GM23338 (cell line): ENCODE results near the gene KRTAP9-2. TPM values are rescaled to one million over a fixed set of nuclear protein-coding genes. Genes with fewer than 3 reads are reported as not detected.

ENCODE experiments used
- ATAC-seq: fragments of 200-7000 bp; cut with Tn5 transposase; 3 replicates; pipeline ENCODE4 v1.9.1; 2020
- DNase-seq: peaks from one replicate; pipeline ENCODE4 v3.0.0-alpha.2; 2015; ENCODE audit warnings: low spot score
- H2AFZ ChIP-seq: fragments of 200-600 bp; sonication (generic); 2 replicates; pipeline ENCODE4 v1.8.0; 2016; ENCODE audit warnings: antibody characterized with exemption, mild to moderate bottlenecking, moderate library complexity
- H3F3A ChIP-seq: fragments of 200-600 bp; sonication (generic); replicated peaks from 2 replicates; pipeline ENCODE4 v1.8.0; 2017; ENCODE audit warnings: antibody characterized with exemption, mixed run types, low read depth
- H3K27ac ChIP-seq: fragments of 200-600 bp; sonication (generic); 2 replicates; pipeline ENCODE4 v1.6.1; 2016; ENCODE audit warnings: low read depth
- H3K27me3 ChIP-seq: fragments of 200-600 bp; sonication (generic); 2 replicates; pipeline ENCODE4 v1.8.0; 2016; ENCODE audit warnings: mild to moderate bottlenecking, mixed run types, moderate library complexity; ENCODE audit not compliant: insufficient read depth
- H3K36me3 ChIP-seq: fragments of 200-600 bp; sonication (generic); 2 replicates; pipeline ENCODE4 v1.8.0; 2016; ENCODE audit warnings: mild to moderate bottlenecking; ENCODE audit not compliant: insufficient read depth
- H3K4me1 ChIP-seq: fragments of 200-600 bp; sonication (generic); 2 replicates; pipeline ENCODE4 v1.8.0; 2016; ENCODE audit warnings: mild to moderate bottlenecking, moderate library complexity; ENCODE audit not compliant: insufficient read depth
- H3K4me2 ChIP-seq: fragments of 200-600 bp; sonication (generic); 2 replicates; pipeline ENCODE4 v1.7.1; 2017; ENCODE audit warnings: mixed run types
- H3K4me3 ChIP-seq: fragments of 200-600 bp; sonication (generic); 2 replicates; pipeline ENCODE4 v1.6.1; 2016; ENCODE audit warnings: mixed run types
- H3K79me2 ChIP-seq: fragments of 200-600 bp; sonication (generic); replicated peaks from 2 replicates; pipeline ENCODE4 v1.8.0; 2017; ENCODE audit warnings: mild to moderate bottlenecking; ENCODE audit not compliant: insufficient read depth
- H3K9me2 ChIP-seq: fragments of 200-600 bp; sonication (generic); 2 replicates; pipeline ENCODE4 v1.8.0; 2017; ENCODE audit not compliant: insufficient read depth
- H4K20me1 ChIP-seq: fragments of 200-600 bp; sonication (generic); replicated peaks from 2 replicates; pipeline ENCODE4 v1.8.0; 2017; ENCODE audit warnings: mild to moderate bottlenecking; ENCODE audit not compliant: insufficient read depth
- H3K27ac Mint-ChIP-seq: 2 replicates; pipeline ENCODE4 v1.8.0; 2020; ENCODE audit warnings: inconsistent platforms, mild to moderate bottlenecking, moderate library complexity, mixed read lengths
- H3K27me3 Mint-ChIP-seq: 3 replicates; pipeline ENCODE4 v1.8.0; 2022; ENCODE audit warnings: low read depth, mild to moderate bottlenecking, moderate library complexity, mixed read lengths, inconsistent platforms; ENCODE audit not compliant: insufficient read depth, poor library complexity
- H3K36me3 Mint-ChIP-seq: 3 replicates; pipeline ENCODE4 v1.8.0; 2021; ENCODE audit warnings: low read depth, mild to moderate bottlenecking, inconsistent platforms, moderate library complexity, mixed read lengths
- H3K4me1 Mint-ChIP-seq: 3 replicates; pipeline ENCODE4 v1.8.0; 2020; ENCODE audit warnings: mild to moderate bottlenecking, inconsistent platforms, mixed read lengths
- H3K4me3 Mint-ChIP-seq: 3 replicates; pipeline ENCODE4 v1.8.0; 2021; ENCODE audit warnings: moderate library complexity, mild to moderate bottlenecking, inconsistent platforms, mixed read lengths
- H3K9me3 Mint-ChIP-seq: 3 replicates; pipeline ENCODE4 v1.8.0; 2020; ENCODE audit warnings: moderate library complexity, mild to moderate bottlenecking, inconsistent platforms, mixed read lengths
- CREB1 ChIP-seq: fragments of 250-450 bp; sonication (Bioruptor Pico); IDR thresholded peaks from 2 replicates; pipeline ENCODE4 v1.5.0; 2020; ENCODE audit warnings: low read depth, mild to moderate bottlenecking, moderate library complexity
- ETS1 ChIP-seq: IDR thresholded peaks from 2 replicates; pipeline ENCODE4 v1.6.1; 2016; ENCODE audit warnings: antibody characterized with exemption
- EZH2 ChIP-seq: fragments of 200-600 bp; sonication (generic); IDR thresholded peaks from one replicate; pipeline ENCODE4 v1.8.0; 2017; ENCODE audit warnings: antibody characterized with exemption, mild to moderate bottlenecking, low read depth; ENCODE audit not compliant: unreplicated experiment
- EZH2phosphoT487 ChIP-seq: fragments of 200-600 bp; sonication (generic); IDR thresholded peaks from one replicate; pipeline ENCODE4 v1.8.1; 2018; ENCODE audit warnings: antibody characterized with exemption; ENCODE audit not compliant: unreplicated experiment
- JUNB ChIP-seq: IDR thresholded peaks from one replicate; pipeline ENCODE4 v1.6.1; 2016; ENCODE audit warnings: antibody characterized with exemption; ENCODE audit not compliant: unreplicated experiment
- NANOG ChIP-seq: IDR thresholded peaks from 2 replicates; pipeline ENCODE4 v1.6.1; 2016; ENCODE audit warnings: antibody characterized with exemption, borderline replicate concordance
- POLR2AphosphoS5 ChIP-seq: IDR thresholded peaks from 2 replicates; pipeline ENCODE4 v1.6.1; 2016; ENCODE audit warnings: antibody characterized with exemption, low read depth
- STAT1 ChIP-seq: IDR thresholded peaks from one replicate; pipeline ENCODE4 v1.6.1; 2016; ENCODE audit warnings: antibody characterized with exemption; ENCODE audit not compliant: unreplicated experiment
- ZNF114 ChIP-seq: fragments of 250-450 bp; sonication (Bioruptor Pico); IDR thresholded peaks from 2 replicates; pipeline ENCODE4 v1.5.0; 2020; ENCODE audit warnings: mild to moderate bottlenecking, moderate library complexity
- ZNF331 ChIP-seq: fragments of 250-450 bp; sonication (Bioruptor Pico); IDR thresholded peaks from 2 replicates; pipeline ENCODE4 v1.5.0; 2020; ENCODE audit warnings: low read depth, mild to moderate bottlenecking, moderate library complexity
- polyA plus RNA-seq: library from polyadenylated mRNA; unstranded; fragments of >200 nt; fragmentation: Nextera tagmentation; extraction: Ambion mirVana; gene quantifications from 2 replicates; pipeline ENCODE4 v1.2.1, GENCODE V29; 2016
- total RNA-seq: library from RNA; depleted of rRNA; stranded (reverse); fragments of >200 nt; shearing (Covaris generic); gene quantifications from 2 replicates; pipeline ENCODE4 v1.2.3, GENCODE V29; 2014
- TF ChIP-seq, protein P1 (sequence below): fragments of 250-450 bp; sonication (Bioruptor Pico); IDR thresholded peaks from 2 replicates; pipeline ENCODE4 v1.5.0; 2020; ENCODE audit warnings: mild to moderate bottlenecking, moderate library complexity
- TF ChIP-seq, protein P2 (sequence below): IDR thresholded peaks from one replicate; pipeline ENCODE4 v1.6.1; 2018; ENCODE audit warnings: antibody characterized with exemption; ENCODE audit not compliant: unreplicated experiment
- TF ChIP-seq, protein P3 (sequence below), 2 experiments: fragments of 200-600 bp in 1 of 2; sonication (generic) in 1 of 2; conservative IDR thresholded peaks; 2 replicates each; pipeline versions ENCODE4 v1.5.1 to v1.6.1; 2016 to 2017; ENCODE audit warnings: antibody characterized with exemption in 2 of 2, low read depth in 2 of 2, mild to moderate bottlenecking in 2 of 2, moderate library complexity in 1 of 2

KRTAP9-2 gene
- total and polyA plus RNA-seq, 2 experiments from 2014 or later: not detected

DNA sequence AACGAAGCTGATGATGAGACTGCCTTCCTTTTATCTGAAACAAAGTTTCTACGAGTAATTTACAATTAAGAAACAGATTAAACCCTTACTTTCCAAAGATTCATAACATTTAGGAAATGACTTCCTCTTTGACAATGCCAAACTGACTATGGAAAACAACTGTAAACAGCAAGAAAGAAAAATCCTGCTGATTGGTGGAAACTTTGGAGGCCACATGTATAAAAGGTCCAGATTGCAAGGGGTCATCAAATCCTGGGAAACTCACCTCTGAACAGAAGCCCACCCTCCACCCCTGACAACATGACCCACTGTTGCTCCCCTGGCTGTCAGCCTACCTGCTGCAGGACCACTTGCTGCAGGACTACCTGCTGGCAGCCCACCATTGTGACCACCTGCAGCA lies 38.6 kb downstream of the KRTAP9-2 start, which contains the start of gene KRTAP9-6:
Gene KRTAP9-6 (plus strand): TSS at position 301 of the 400 bp plus-strand sequence. CDS start 0 bp downstream, at position 301.
- no peaks in the 10 kb centered on the region for H4K20me1 ChIP-seq
- H3K27me3 Mint-ChIP-seq: peaks cover 4% of the 10 kb centered on the region

More for the DNA sequence above, 38.6 kb downstream of the KRTAP9-2 start, which contains the start of gene KRTAP9-6:
- Histone ChIP-seq H3K4me1 (no peaks in the 10 kb centered on the region), H3K36me3 (no peaks in the 10 kb centered on the region), H3F3A (no peaks in the 10 kb centered on the region), H2AFZ (no peak within 1 kb of the TSS), H3K27me3 (no peaks in the 10 kb centered on the region), H3K4me2 (no peak within 1 kb of the TSS), H3K27ac (no peak within 1 kb of the TSS), H3K79me2 (no peaks in the 10 kb centered on the region), H3K4me3 (no peak within 1 kb of the TSS), H3K9me2 (no peaks in the 10 kb centered on the region; the same call in 1 of the 2 replicates)
- Mint-ChIP-seq H3K4me3 (no peak within 1 kb of the TSS), H3K27ac (no peak within 1 kb of the TSS), H3K4me1 (no peaks in the 10 kb centered on the region), H3K9me3 (no peaks in the 10 kb centered on the region; the same call in 2 of the 3 replicates), H3K36me3 (no peaks in the 10 kb centered on the region)
- TF ChIP-seq, protein P1, sequence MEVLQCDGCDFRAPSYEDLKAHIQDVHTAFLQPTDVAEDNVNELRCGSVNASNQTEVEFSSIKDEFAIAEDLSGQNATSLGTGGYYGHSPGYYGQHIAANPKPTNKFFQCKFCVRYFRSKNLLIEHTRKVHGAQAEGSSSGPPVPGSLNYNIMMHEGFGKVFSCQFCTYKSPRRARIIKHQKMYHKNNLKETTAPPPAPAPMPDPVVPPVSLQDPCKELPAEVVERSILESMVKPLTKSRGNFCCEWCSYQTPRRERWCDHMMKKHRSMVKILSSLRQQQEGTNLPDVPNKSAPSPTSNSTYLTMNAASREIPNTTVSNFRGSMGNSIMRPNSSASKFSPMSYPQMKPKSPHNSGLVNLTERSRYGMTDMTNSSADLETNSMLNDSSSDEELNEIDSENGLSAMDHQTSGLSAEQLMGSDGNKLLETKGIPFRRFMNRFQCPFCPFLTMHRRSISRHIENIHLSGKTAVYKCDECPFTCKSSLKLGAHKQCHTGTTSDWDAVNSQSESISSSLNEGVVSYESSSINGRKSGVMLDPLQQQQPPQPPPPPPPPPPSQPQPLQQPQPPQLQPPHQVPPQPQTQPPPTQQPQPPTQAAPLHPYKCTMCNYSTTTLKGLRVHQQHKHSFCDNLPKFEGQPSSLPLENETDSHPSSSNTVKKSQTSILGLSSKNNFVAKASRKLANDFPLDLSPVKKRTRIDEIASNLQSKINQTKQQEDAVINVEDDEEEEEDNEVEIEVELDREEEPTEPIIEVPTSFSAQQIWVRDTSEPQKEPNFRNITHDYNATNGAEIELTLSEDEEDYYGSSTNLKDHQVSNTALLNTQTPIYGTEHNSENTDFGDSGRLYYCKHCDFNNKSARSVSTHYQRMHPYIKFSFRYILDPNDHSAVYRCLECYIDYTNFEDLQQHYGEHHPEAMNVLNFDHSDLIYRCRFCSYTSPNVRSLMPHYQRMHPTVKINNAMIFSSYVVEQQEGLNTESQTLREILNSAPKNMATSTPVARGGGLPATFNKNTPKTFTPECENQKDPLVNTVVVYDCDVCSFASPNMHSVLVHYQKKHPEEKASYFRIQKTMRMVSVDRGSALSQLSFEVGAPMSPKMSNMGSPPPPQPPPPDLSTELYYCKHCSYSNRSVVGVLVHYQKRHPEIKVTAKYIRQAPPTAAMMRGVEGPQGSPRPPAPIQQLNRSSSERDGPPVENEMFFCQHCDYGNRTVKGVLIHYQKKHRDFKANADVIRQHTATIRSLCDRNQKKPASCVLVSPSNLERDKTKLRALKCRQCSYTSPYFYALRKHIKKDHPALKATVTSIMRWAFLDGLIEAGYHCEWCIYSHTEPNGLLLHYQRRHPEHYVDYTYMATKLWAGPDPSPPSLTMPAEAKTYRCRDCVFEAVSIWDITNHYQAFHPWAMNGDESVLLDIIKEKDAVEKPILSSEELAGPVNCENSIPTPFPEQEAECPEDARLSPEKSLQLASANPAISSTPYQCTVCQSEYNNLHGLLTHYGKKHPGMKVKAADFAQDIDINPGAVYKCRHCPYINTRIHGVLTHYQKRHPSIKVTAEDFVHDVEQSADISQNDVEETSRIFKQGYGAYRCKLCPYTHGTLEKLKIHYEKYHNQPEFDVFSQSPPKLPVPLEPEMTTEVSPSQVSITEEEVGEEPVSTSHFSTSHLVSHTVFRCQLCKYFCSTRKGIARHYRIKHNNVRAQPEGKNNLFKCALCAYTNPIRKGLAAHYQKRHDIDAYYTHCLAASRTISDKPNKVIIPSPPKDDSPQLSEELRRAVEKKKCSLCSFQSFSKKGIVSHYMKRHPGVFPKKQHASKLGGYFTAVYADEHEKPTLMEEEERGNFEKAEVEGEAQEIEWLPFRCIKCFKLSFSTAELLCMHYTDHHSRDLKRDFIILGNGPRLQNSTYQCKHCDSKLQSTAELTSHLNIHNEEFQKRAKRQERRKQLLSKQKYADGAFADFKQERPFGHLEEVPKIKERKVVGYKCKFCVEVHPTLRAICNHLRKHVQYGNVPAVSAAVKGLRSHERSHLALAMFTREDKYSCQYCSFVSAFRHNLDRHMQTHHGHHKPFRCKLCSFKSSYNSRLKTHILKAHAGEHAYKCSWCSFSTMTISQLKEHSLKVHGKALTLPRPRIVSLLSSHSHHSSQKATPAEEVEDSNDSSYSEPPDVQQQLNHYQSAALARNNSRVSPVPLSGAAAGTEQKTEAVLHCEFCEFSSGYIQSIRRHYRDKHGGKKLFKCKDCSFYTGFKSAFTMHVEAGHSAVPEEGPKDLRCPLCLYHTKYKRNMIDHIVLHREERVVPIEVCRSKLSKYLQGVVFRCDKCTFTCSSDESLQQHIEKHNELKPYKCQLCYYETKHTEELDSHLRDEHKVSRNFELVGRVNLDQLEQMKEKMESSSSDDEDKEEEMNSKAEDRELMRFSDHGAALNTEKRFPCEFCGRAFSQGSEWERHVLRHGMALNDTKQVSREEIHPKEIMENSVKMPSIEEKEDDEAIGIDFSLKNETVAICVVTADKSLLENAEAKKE (CRISPR knock-in tag): no peak
- TF ChIP-seq ETS1 (no peak), ZNF331 (CRISPR knock-in tag) (no peak), ZNF114 (no peak), EZH2 (no peak), STAT1 (no peak), EZH2phosphoT487 (no peak), NANOG (no peak), POLR2AphosphoS5 (no peak), CREB1 (no peak), JUNB (no peak)
- TF ChIP-seq, protein P2, sequence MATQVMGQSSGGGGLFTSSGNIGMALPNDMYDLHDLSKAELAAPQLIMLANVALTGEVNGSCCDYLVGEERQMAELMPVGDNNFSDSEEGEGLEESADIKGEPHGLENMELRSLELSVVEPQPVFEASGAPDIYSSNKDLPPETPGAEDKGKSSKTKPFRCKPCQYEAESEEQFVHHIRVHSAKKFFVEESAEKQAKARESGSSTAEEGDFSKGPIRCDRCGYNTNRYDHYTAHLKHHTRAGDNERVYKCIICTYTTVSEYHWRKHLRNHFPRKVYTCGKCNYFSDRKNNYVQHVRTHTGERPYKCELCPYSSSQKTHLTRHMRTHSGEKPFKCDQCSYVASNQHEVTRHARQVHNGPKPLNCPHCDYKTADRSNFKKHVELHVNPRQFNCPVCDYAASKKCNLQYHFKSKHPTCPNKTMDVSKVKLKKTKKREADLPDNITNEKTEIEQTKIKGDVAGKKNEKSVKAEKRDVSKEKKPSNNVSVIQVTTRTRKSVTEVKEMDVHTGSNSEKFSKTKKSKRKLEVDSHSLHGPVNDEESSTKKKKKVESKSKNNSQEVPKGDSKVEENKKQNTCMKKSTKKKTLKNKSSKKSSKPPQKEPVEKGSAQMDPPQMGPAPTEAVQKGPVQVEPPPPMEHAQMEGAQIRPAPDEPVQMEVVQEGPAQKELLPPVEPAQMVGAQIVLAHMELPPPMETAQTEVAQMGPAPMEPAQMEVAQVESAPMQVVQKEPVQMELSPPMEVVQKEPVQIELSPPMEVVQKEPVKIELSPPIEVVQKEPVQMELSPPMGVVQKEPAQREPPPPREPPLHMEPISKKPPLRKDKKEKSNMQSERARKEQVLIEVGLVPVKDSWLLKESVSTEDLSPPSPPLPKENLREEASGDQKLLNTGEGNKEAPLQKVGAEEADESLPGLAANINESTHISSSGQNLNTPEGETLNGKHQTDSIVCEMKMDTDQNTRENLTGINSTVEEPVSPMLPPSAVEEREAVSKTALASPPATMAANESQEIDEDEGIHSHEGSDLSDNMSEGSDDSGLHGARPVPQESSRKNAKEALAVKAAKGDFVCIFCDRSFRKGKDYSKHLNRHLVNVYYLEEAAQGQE: no peak
- TF ChIP-seq, protein P3, sequence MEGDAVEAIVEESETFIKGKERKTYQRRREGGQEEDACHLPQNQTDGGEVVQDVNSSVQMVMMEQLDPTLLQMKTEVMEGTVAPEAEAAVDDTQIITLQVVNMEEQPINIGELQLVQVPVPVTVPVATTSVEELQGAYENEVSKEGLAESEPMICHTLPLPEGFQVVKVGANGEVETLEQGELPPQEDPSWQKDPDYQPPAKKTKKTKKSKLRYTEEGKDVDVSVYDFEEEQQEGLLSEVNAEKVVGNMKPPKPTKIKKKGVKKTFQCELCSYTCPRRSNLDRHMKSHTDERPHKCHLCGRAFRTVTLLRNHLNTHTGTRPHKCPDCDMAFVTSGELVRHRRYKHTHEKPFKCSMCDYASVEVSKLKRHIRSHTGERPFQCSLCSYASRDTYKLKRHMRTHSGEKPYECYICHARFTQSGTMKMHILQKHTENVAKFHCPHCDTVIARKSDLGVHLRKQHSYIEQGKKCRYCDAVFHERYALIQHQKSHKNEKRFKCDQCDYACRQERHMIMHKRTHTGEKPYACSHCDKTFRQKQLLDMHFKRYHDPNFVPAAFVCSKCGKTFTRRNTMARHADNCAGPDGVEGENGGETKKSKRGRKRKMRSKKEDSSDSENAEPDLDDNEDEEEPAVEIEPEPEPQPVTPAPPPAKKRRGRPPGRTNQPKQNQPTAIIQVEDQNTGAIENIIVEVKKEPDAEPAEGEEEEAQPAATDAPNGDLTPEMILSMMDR (conservative IDR thresholded peaks at IDR 0.05; ENCODE audit: low read depth in 2 of 2): no peak
- DNase-seq: no peak
- no peak for ATAC-seq
